Activated CD8-positive, alpha-beta memory T cell treated with anti-CD3 and anti-CD28 coated beads, Interleukin-2, amount 10 ng/mL, durations not matched to agents 7 days and 5 days (primary cell): ENCODE results near the gene TOR1B. TPM values are rescaled to one million over a fixed set of nuclear protein-coding genes. Genes with fewer than 3 reads are reported as not detected.
A peak's percentile ranks its signal among the peaks of the same experiment; 100 is the strongest.
"Not testable (repeated sequence)": the region's sequence is repeated elsewhere in the genome, so short reads cannot be mapped to it uniquely, and the experiment has no call there.

ENCODE experiments used
- ATAC-seq: fragments of 150-1000 bp; cut with Tn5 transposase; one replicate; pipeline ENCODE4 v1.10.0; 2021; ENCODE audit warnings: moderate library complexity
- CTCF ChIA-PET: fragments of 350-600 bp; sonication (Branson Sonifier 250); formaldehyde crosslinking; loops from one replicate; lab custom pipeline; 2021; ENCODE audit warnings: antibody characterized with exemption; lab: Charles Lee
- DNase-seq: peaks from one replicate; pipeline ENCODE4 v3.0.0-alpha.2; 2020
- H3K27ac Mint-ChIP-seq: one replicate; pipeline ENCODE4 v1.8.0; 2021; ENCODE audit warnings: mild to moderate bottlenecking, mixed read lengths
- H3K27me3 Mint-ChIP-seq: one replicate; pipeline ENCODE4 v1.8.0; 2021; ENCODE audit warnings: mixed read lengths
- H3K36me3 Mint-ChIP-seq: one replicate; pipeline ENCODE4 v1.8.0; 2021; ENCODE audit warnings: mild to moderate bottlenecking, mixed read lengths
- H3K4me1 Mint-ChIP-seq: one replicate; pipeline ENCODE4 v1.8.0; 2021; ENCODE audit warnings: mixed read lengths
- H3K4me3 Mint-ChIP-seq: one replicate; pipeline ENCODE4 v1.8.0; 2021; ENCODE audit warnings: mild to moderate bottlenecking, moderate library complexity, mixed read lengths
- H3K9me3 Mint-ChIP-seq: one replicate; pipeline ENCODE4 v1.8.0; 2022; ENCODE audit warnings: low read depth, mixed read lengths
- total RNA-seq, 2 experiments: library from RNA; stranded (reverse); gene quantifications; one replicate each; pipeline ENCODE4 v1.2.3, GENCODE V29; 2021

The TOR1B gene
- total RNA-seq, 2 experiments from 2014 or later: 30.1 to 31.5 TPM

DNA sequence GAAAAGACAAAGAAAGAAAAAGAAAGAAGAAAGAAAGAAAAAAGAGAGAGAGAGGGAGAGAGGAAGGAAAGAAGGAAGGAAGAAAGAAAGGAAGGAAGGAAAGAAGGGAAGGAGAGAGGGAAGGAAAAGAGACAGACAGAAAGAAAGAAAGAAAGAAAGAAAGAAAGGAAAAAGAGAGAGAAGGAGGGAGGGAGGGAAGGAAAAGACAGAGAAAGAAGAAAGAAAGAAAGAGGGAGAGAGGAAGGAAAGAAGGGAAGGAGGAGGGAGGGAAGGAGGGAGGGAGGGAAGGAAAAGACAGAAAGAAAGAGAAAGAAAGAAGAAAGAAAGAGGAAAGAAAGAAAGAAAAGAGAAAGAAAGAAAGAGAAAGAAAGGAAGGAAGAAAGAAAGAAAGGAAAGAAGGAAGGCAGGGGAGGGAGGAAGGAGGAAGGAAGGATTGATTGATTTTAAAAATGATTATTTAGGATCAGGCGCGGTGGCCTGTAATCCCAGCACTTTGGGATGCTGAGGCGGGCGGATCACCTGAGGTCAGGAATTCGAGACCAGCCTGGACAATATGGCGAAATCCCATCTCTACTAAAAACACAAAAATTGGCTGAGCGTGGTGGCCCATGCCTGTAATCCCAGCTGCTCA lies 23.3 kb upstream of the TOR1B start:
- Mint-ChIP-seq H3K27me3 (peaks cover 3% of the 10 kb centered on the region), H3K4me3 (no peak overlapping the region), H3K4me1 (peaks cover 20% of the 10 kb centered on the region), H3K36me3 (no peaks in the 10 kb centered on the region), H3K27ac (no peak overlapping the region), H3K9me3 (no peaks in the 10 kb centered on the region)
- DNase-seq (no peak), ATAC-seq (no peak)
- CTCF ChIA-PET: interaction anchor here (12.5 kb wide), 1 partner anchor 41 kb away, joined by 184 read pairs; no protein-coding TSS in a partner anchor

DNA sequence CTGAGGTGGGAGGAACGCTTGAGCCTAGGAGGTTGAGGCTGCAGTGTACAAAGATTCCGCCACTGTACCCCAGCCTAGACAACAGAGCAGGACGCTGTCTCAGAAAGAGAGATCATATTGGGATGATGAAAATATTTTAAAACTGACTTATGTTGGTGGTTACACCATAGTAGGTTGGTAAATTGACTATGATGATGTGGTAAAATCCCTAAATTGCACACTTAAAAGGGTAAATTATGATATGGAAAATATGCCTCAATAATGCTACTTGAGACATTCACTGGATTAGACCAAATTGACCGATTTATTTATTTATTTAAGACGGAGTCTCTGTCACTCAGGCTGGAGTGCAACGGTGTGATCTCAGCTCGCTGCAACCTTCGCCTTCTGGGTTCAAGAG lies 21.9 kb upstream of the TOR1B start:
- no peaks in the 10 kb centered on the region for H3K9me3 Mint-ChIP-seq
- no peaks in the 10 kb centered on the region for H3K36me3 Mint-ChIP-seq
- H3K27me3 Mint-ChIP-seq: peaks cover 6% of the 10 kb centered on the region
- ATAC-seq (no peak), DNase-seq (no peak)
- H3K4me3 Mint-ChIP-seq: no peak overlapping the region
- H3K4me1 Mint-ChIP-seq: peaks cover 20% of the 10 kb centered on the region
- CTCF ChIA-PET: interaction anchor here (1.1 to 12.5 kb wide), 4 partner anchors 8 to 54 kb away, joined by 3 to 184 read pairs (median 10); no protein-coding TSS in a partner anchor
- no peak overlapping the region for H3K27ac Mint-ChIP-seq

DNA sequence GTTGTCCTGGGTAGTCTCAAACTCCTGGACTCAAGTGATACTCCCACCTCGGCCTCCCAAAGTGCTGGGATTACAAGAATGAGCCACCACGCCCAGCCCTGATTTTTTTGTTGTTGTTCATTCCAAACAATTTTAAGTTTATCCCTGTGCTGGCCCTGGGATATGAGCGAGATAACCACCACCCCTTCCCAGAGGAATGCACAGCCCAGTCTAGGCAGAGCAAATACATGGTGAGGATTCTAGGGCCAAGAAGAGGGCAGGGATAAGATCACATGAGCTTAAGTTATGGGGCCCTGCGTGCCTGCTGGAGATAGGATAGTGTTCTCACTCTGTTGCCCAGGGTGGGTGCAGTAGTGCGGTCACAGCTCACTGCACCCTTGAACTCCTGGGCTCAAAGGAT lies 21.0 kb upstream of the TOR1B start:
- ATAC-seq (no peak), DNase-seq (no peak)
- Mint-ChIP-seq H3K36me3 (no peaks in the 10 kb centered on the region), H3K27ac (no peak overlapping the region), H3K4me3 (no peak overlapping the region), H3K27me3 (peaks cover 12% of the 10 kb centered on the region), H3K4me1 (peaks cover 12% of the 10 kb centered on the region), H3K9me3 (no peaks in the 10 kb centered on the region)
- CTCF ChIA-PET: interaction anchor here (0.6 to 12.5 kb wide), 7 partner anchors 9 to 1084 kb away, joined by 3 to 184 read pairs (median 8); no protein-coding TSS in a partner anchor

DNA sequence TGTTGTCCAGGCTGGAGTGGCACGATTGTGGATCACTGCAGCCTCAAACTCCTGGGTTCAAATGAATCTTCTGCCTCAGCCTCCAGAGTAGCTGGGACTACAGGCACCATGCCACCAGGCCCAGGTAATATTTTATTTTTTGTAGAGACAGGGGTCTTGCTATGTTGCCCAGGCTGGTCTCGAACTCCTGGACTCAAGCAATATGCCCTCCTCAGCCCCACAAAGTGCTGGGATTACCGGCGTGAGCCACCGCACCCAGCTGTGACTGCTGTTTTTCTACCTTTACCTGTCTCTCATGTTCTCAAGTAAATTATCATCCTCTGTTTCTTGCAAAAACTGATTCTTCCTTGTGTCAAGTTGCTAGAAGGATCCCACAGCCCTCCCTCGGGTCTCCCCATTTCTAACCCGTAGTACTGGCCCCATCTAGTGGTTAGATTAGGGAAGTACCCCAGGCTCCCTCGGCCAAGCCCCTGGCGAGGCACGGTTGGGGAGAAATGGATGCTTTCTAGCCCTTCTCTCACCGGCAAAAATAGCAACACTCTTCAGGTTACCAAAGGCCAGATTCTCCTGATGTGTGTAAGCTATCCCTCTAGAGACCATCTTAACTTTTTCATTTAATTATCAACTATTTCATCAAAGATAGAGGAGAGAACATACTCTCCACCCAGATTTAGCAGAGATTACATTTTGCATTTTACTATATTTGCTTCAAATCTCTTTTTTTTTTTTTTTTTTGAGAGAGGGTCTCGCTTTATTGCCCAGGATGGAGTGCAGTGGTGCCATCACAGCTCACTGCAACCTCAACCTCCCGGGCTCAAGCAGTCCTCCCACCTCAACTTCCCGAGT lies 19.2 kb upstream of the TOR1B start:
- CTCF ChIA-PET: interaction anchor here (0.7 to 12.5 kb wide), 20 partner anchors 9 to 645 kb away, joined by 3 to 184 read pairs (median 3); partner anchors contain the start of genes C9orf50 and TOR1B
- Mint-ChIP-seq H3K27me3 (peaks cover 20% of the 10 kb centered on the region), H3K27ac (no peak overlapping the region), H3K9me3 (no peaks in the 10 kb centered on the region), H3K4me1 (peaks cover 4% of the 10 kb centered on the region), H3K36me3 (no peaks in the 10 kb centered on the region), H3K4me3 (no peak overlapping the region)
- DNase-seq: peak; percentile 81
- peak; percentile 97 for ATAC-seq

GRCh38 chr9:129784970-129785369 lies 18.0 kb upstream of the TOR1B start:
- peaks cover 16% of the 10 kb centered on the region for H3K27me3 Mint-ChIP-seq
- not testable (repeated sequence) for H3K36me3 Mint-ChIP-seq, DNase-seq, H3K4me1 Mint-ChIP-seq, ATAC-seq, H3K9me3 Mint-ChIP-seq, H3K4me3 Mint-ChIP-seq, H3K27ac Mint-ChIP-seq
- CTCF ChIA-PET: interaction anchor here (1.5 to 12.5 kb wide), 4 partner anchors 9 to 653 kb away, joined by 4 to 184 read pairs (median 16); no protein-coding TSS in a partner anchor

GRCh38 chr9:129785866-129786265 lies 17.1 kb upstream of the TOR1B start:
- ATAC-seq: no peak

GRCh38 chr9:129786481-129786880 lies 16.5 kb upstream of the TOR1B start:
- Mint-ChIP-seq H3K27me3 (peaks cover 21% of the 10 kb centered on the region), H3K4me1 (peaks cover 11% of the 10 kb centered on the region), H3K9me3 (no peaks in the 10 kb centered on the region), H3K27ac (no peak overlapping the region), H3K36me3 (no peaks in the 10 kb centered on the region), H3K4me3 (no peak overlapping the region)
- DNase-seq (no peak), ATAC-seq (no peak)
- CTCF ChIA-PET: interaction anchor here (0.7 to 12.5 kb wide), 6 partner anchors 10 to 281 kb away, joined by 3 to 184 read pairs (median 4); no protein-coding TSS in a partner anchor

More at GRCh38 chr9:129785866-129786265, 17.1 kb upstream of the TOR1B start:
- Mint-ChIP-seq H3K4me3 (no peak overlapping the region), H3K27ac (no peak overlapping the region), H3K4me1 (peaks cover 11% of the 10 kb centered on the region), H3K36me3 (no peaks in the 10 kb centered on the region), H3K27me3 (peaks cover 21% of the 10 kb centered on the region), H3K9me3 (no peaks in the 10 kb centered on the region)
- CTCF ChIA-PET: interaction anchor here (1.0 to 12.5 kb wide), 6 partner anchors 9 to 654 kb away, joined by 4 to 184 read pairs (median 4); no protein-coding TSS in a partner anchor
- DNase-seq: no peak

DNA sequence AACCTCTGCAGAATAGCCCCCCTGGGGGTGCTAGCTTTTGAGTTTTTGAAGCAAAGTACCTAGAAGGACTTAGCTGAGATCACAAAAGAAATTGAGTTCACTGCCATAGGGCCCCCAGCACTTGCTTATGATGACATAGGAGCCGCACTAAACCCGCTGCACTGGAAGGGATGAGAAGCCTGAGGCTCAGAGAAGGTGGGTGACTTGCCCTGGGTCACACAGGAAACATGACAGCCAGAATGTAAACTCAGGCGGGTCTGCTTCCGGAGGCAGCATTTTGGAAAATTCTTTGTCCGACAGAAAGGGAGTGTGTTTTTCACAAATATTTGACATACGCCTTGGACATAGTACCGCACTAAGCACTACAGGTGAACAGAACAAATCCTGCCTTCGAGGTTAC lies 8.4 kb upstream of the TOR1B start:
- DNase-seq (no peak), ATAC-seq (no peak)
- H3K4me1 Mint-ChIP-seq: peaks cover 8% of the 10 kb centered on the region
- peaks cover 16% of the 10 kb centered on the region for H3K27me3 Mint-ChIP-seq
- no peaks in the 10 kb centered on the region for H3K9me3 Mint-ChIP-seq
- CTCF ChIA-PET: no interaction called here
- H3K36me3 Mint-ChIP-seq: no peaks in the 10 kb centered on the region
- no peak overlapping the region for H3K27ac Mint-ChIP-seq
- no peak overlapping the region for H3K4me3 Mint-ChIP-seq

DNA sequence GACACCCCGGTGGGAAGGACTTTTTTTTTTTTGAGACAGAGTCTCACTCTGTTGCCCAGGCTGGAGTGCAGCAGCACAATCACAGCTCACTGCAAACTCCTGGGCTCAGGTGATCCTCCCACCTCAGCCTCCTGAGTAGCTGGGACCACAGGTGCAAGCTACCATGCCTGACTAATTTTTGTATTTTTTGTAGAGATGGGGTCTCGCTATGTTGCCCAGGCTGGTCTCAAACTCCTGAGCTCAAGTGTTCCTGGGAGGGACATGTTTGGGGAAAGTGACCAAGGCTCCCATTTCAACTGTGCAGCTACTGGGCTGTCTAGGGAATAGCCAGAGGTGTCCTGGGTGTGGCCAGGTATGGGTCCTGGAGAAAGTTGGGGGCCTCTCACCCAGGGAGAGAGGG lies 7.0 kb upstream of the TOR1B start:
- peaks cover 12% of the 10 kb centered on the region for H3K27me3 Mint-ChIP-seq
- ATAC-seq, DNase-seq, CTCF ChIA-PET, H3K27ac Mint-ChIP-seq, H3K36me3 Mint-ChIP-seq, H3K9me3 Mint-ChIP-seq, H3K4me1 Mint-ChIP-seq, H3K4me3 Mint-ChIP-seq: not testable (repeated sequence)

GRCh38 chr9:129798973-129799372 lies 4.0 kb upstream of the TOR1B start:
- no peaks in the 10 kb centered on the region for H3K9me3 Mint-ChIP-seq
- CTCF ChIA-PET: interaction anchor here (1.6 kb wide), 1 partner anchor 61 kb away, joined by 7 read pairs; no protein-coding TSS in a partner anchor
- H3K36me3 Mint-ChIP-seq: peaks cover 2% of the 10 kb centered on the region
- H3K27me3 Mint-ChIP-seq: peaks cover 10% of the 10 kb centered on the region
- no peak overlapping the region for H3K4me3 Mint-ChIP-seq
- ATAC-seq (no peak), DNase-seq (no peak)
- H3K27ac Mint-ChIP-seq: no peak overlapping the region
- H3K4me1 Mint-ChIP-seq: peaks cover 12% of the 10 kb centered on the region

DNA sequence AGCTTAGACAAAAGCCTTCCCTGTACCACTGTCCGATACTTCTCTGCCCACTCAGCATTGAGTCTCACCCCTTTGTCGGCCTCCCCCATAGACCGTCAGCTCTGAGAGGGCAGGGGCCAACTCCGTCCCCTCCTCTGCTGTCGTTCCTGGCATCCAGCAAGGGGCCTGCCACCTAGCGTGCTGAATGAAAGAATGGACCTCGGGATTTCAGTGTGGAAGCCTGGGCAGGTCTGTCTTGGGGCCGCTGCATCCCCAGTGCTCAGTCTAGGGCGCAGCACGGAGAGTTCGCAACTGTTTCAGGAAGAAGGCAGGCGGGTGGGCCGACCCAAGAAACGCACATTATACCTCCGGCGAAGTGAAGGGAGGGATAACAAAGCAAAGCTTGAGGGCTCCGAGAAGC lies 1.5 kb upstream of the TOR1B start:
- H3K27ac Mint-ChIP-seq: no peak overlapping the region

DNA sequence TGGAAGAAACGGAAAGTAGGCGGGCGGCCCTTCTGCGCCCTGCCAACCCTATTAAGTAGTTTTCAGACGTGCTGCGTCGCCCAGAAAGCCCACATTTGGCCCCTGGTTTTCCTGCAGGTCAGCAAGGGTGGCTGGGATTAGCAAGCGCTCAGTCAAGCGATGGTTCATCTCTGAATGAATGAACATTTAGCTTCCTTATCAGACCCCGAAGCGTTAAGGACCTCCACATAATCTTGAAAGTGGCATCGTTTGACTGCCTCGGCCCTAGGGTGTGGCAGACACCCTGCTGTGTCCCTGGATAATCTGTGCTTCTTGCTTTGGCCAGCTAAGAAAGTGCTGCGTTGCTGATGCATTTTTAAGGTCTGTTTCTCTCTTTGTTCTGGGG lies 684 bp downstream of the TOR1B start:
- H3K36me3 Mint-ChIP-seq: peaks cover 31% of the 10 kb centered on the region
- DNase-seq (no peak), ATAC-seq (peak; percentile 3)
- peak overlapping the region; percentile 77 for H3K4me3 Mint-ChIP-seq
- peak overlapping the region; percentile 80 for H3K27ac Mint-ChIP-seq
- H3K9me3 Mint-ChIP-seq: no peaks in the 10 kb centered on the region
- H3K27me3 Mint-ChIP-seq: no peaks in the 10 kb centered on the region
- H3K4me1 Mint-ChIP-seq: peaks cover 38% of the 10 kb centered on the region
- CTCF ChIA-PET: interaction anchor here (0.7 to 1.0 kb wide), 5 partner anchors 18 to 433 kb away, joined by 3 to 5 read pairs (median 3); no protein-coding TSS in a partner anchor

More for the DNA sequence above, 1.5 kb upstream of the TOR1B start:
- CTCF ChIA-PET: interaction anchor here (1.0 to 1.6 kb wide), 3 partner anchors 11 to 159 kb away, joined by 3 to 5 read pairs (median 4); no protein-coding TSS in a partner anchor
- Mint-ChIP-seq H3K4me1 (peaks cover 32% of the 10 kb centered on the region), H3K27me3 (no peaks in the 10 kb centered on the region), H3K4me3 (peak overlapping the region; percentile 41), H3K9me3 (no peaks in the 10 kb centered on the region), H3K36me3 (peaks cover 19% of the 10 kb centered on the region)
- ATAC-seq: no peak
- no peak for DNase-seq

- no peak overlapping the region for H3K4me3 Mint-ChIP-seq
- H3K27ac Mint-ChIP-seq: peak overlapping the region; percentile 58
- ATAC-seq (no peak), DNase-seq (no peak)
- CTCF ChIA-PET: no interaction called here
- H3K9me3 Mint-ChIP-seq: no peaks in the 10 kb centered on the region
- H3K27me3 Mint-ChIP-seq: no peaks in the 10 kb centered on the region
- H3K4me1 Mint-ChIP-seq: peaks cover 42% of the 10 kb centered on the region
- peaks cover 46% of the 10 kb centered on the region for H3K36me3 Mint-ChIP-seq
Observed at GRCh38 chr9:129806061-129806460, 3.1 kb downstream of the TOR1B start.
